ENCODE results near the gene GRIP2.
A peak's percentile ranks its signal among the peaks of the same experiment; 100 is the strongest.

Gene GRIP2

GRCh38 chr3:14518893-14519292, 21.2 kb downstream of the GRIP2 start:
- CTCF ChIA-PET = interaction anchor here (0.7 to 2.3 kb wide), 5 partner anchors 9 to 402 kb away, joined by 3 to 8 read pairs (median 5); no protein-coding TSS in a partner anchor
- Histone ChIP-seq H3K9me3 (ENCODE audit: control insufficient read depth, insufficient read depth, low read depth, low read length) (no peaks in the 10 kb centered on the region), H3K36me3 (ENCODE audit: control insufficient read depth in 2 of 2, insufficient read depth in 1 of 2, low read length in 2 of 2) (no peaks in the 10 kb centered on the region), H3K27ac (ENCODE audit: extremely low read depth, low read depth, low read length) (no peak overlapping the region), H3K4me3 (ENCODE audit: low read depth, low read length) (no peak overlapping the region), H3K4me1 (ENCODE audit: control insufficient read depth, insufficient read depth, low read length) (no peaks in the 10 kb centered on the region)
- no peak for TF ChIP-seq ZBTB11 (tag by site-specific recombination; conservative IDR thresholded peaks at IDR 0.05; ENCODE audit: low read depth)
- 0 out of 2 replicates have a peak, but pooled peaks have one; percentile 37 for TF ChIP-seq ZNF664 (tag by site-specific recombination; IDR thresholded peaks at IDR 0.05)
- POLR2A ChIA-PET = no interaction called here

GRCh38 chr3:14518432-14518802, 21.7 kb downstream of the GRIP2 start:
- ChIA-PET CTCF (interaction anchor here (0.7 to 2.3 kb wide), 3 partner anchors 10 to 315 kb away, joined by 3 to 7 read pairs (median 5); no protein-coding TSS in a partner anchor), POLR2A (no interaction called here)
- Histone ChIP-seq H3K36me3 (ENCODE audit: control insufficient read depth in 2 of 2, insufficient read depth in 1 of 2, low read length in 2 of 2) (no peaks in the 10 kb centered on the region), H3K27ac (ENCODE audit: extremely low read depth, low read depth, low read length) (no peak overlapping the region), H3K4me1 (ENCODE audit: control insufficient read depth, insufficient read depth, low read length) (no peaks in the 10 kb centered on the region), H3K4me3 (ENCODE audit: low read depth, low read length) (no peak overlapping the region), H3K9me3 (ENCODE audit: control insufficient read depth, insufficient read depth, low read depth, low read length) (no peaks in the 10 kb centered on the region)
- TF ChIP-seq ZIC2 (tag by site-specific recombination; IDR thresholded peaks at IDR 0.05) (0 out of 2 replicates have a peak, but pooled peaks have one; percentile 7), MYNN (tag by site-specific recombination; IDR thresholded peaks at IDR 0.05; ENCODE audit: borderline replicate concordance) (no peak), ZEB2 (tag by site-specific recombination; IDR thresholded peaks at IDR 0.05) (no peak)

DNA sequence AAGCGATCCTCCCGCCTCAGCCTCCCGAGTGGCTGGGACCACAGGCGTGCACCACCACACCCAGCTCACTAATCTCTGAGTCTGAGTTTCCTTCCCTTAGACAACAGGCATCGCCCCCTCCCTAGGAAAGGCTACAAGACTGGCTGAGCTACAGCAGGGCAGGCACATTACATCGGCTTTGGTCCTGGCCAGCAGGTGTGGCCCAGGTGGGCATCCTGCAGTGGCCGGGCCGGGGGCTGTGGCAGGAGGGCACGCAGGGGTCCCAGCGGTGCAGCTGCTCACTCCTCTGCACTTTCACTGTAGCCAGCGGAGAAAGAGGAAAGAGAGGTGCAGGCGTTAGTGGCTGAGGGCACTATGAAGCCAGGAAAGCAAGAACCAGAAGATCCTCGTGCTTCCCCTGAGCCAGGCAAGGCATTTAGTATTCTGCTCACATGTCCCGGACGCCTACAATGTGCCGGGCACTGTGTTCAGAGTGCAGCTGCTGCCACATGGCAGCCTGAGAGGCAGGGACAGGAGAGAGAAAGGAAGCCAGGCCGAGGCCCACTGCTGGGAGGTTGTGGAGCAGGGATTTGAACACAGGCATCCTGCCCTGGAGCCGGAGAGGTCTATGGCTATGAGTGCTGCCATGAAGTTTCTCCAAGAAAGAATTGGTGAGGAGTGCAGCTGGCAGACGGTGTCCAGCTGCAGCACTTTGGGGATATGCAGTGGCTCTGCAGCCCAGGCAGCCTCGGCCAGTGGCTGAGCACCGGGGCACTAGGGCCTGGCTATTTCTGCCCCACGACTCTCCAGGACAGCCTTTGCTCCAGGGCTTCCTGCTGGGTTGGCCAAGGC, 22.3 kb downstream of the GRIP2 start:
- ChIA-PET CTCF (interaction anchor here (1.3 to 2.3 kb wide), 3 partner anchors 9 to 30 kb away, joined by 5 to 8 read pairs (median 7); no protein-coding TSS in a partner anchor), POLR2A (no interaction called here)
- H3K27ac ChIP-seq (ENCODE audit: extremely low read depth, low read depth, low read length) = no peak overlapping the region
- no peaks in the 10 kb centered on the region for H3K4me1 ChIP-seq (ENCODE audit: control insufficient read depth, insufficient read depth, low read length)
- H3K9me3 ChIP-seq (ENCODE audit: control insufficient read depth, insufficient read depth, low read depth, low read length) = no peaks in the 10 kb centered on the region
- TF ChIP-seq, protein P1, sequence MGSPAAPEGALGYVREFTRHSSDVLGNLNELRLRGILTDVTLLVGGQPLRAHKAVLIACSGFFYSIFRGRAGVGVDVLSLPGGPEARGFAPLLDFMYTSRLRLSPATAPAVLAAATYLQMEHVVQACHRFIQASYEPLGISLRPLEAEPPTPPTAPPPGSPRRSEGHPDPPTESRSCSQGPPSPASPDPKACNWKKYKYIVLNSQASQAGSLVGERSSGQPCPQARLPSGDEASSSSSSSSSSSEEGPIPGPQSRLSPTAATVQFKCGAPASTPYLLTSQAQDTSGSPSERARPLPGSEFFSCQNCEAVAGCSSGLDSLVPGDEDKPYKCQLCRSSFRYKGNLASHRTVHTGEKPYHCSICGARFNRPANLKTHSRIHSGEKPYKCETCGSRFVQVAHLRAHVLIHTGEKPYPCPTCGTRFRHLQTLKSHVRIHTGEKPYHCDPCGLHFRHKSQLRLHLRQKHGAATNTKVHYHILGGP (tag by site-specific recombination; IDR thresholded peaks at IDR 0.05) = no peak
- TF ChIP-seq KLF10 (tag by site-specific recombination; IDR thresholded peaks at IDR 0.05) = no peak
- no peak for TF ChIP-seq ZFP69B (tag by site-specific recombination; IDR thresholded peaks at IDR 0.05)
- no peak for TF ChIP-seq ZNF558 (tag by site-specific recombination; IDR thresholded peaks at IDR 0.05)
- no peak for TF ChIP-seq ZNF580 (tag by site-specific recombination; IDR thresholded peaks at IDR 0.05)
- TF ChIP-seq ZNF23 (tag by site-specific recombination; IDR thresholded peaks at IDR 0.05; ENCODE audit: borderline replicate concordance) = no peak
- no peak for TF ChIP-seq ZNF324 (tag by site-specific recombination; IDR thresholded peaks at IDR 0.05)
- TF ChIP-seq ZBTB20 (tag by site-specific recombination; IDR thresholded peaks at IDR 0.05) = no peak
- no peak overlapping the region for H3K4me3 ChIP-seq (ENCODE audit: low read depth, low read length)
- no peaks in the 10 kb centered on the region for H3K36me3 ChIP-seq (ENCODE audit: control insufficient read depth in 2 of 2, insufficient read depth in 1 of 2, low read length in 2 of 2)
